ENCODE measurements around the gene RPL35. TPM values are rescaled to one million over a fixed set of nuclear protein-coding genes. Genes with fewer than 3 reads are reported as not detected.

The RPL35 gene
- total RNA-seq (2014; rRNA removed; shearing (Covaris generic)) (1,202 and 1,683 TPM in 2 replicates), polyA plus RNA-seq (2016; fragmentation: Nextera tagmentation; extraction: Ambion mirVana) (4,143 and 4,572 TPM in 2 replicates)
- long read RNA-seq, transcript RPL35-201 (4 exons, 455 nt), result major isoform, 1,329 of 1,527 reads
- long read RNA-seq, transcript RPL35-203 (3 exons, 785 nt), result minor isoform, 185 of 1,527 reads
- long read RNA-seq, partial matches to known transcripts, result 0 of 1,527 reads
- long read RNA-seq, other reads (novel, unspliced or antisense), result 13 of 1,527 reads

- Histone ChIP-seq H3F3A (replicated peaks; ENCODE audit: low read depth) (peaks cover 51% of the 10 kb centered on the region), H3K9me2 (ENCODE audit: insufficient read depth) (no peaks in the 10 kb centered on the region), H4K20me1 (replicated peaks; ENCODE audit: insufficient read depth) (peaks cover 36% of the 10 kb centered on the region), H3K79me2 (replicated peaks; ENCODE audit: insufficient read depth) (peaks cover 32% of the 10 kb centered on the region), H3K4me3 (peak within 1 kb of the TSS; percentile 99), H3K4me1 (ENCODE audit: insufficient read depth) (peaks cover 18% of the 10 kb centered on the region), H3K27ac (ENCODE audit: low read depth) (peak within 1 kb of the TSS; percentile 91), H2AFZ (peak within 1 kb of the TSS; percentile 95), H3K27me3 (ENCODE audit: insufficient read depth) (no peaks in the 10 kb centered on the region), H3K36me3 (ENCODE audit: insufficient read depth) (peaks cover 32% of the 10 kb centered on the region), H3K4me2 (peak within 1 kb of the TSS; percentile 99)
- peaks cover 26% of the 10 kb centered on the region for H3K27me3 Mint-ChIP-seq (ENCODE audit: insufficient read depth, low read depth, poor library complexity)
- peaks cover 23% of the 10 kb centered on the region for H3K4me1 Mint-ChIP-seq
- H3K9me3 Mint-ChIP-seq, result peaks cover 3% of the 10 kb centered on the region; the same call in 1 of the 3 replicates
- peaks cover 52% of the 10 kb centered on the region for H3K36me3 Mint-ChIP-seq (ENCODE audit: low read depth)
- peak within 1 kb of the TSS; percentile 89 for H3K27ac Mint-ChIP-seq
- H3K4me3 Mint-ChIP-seq, result peak within 1 kb of the TSS; percentile 97
- peak; percentile 97 for DNase-seq (ENCODE audit: low spot score)
- ATAC-seq, result peak; percentile 89
- TF ChIP-seq EZH2 (IDR thresholded peaks at IDR 0.05; ENCODE audit: low read depth, unreplicated experiment), result no peak
- no peak for TF ChIP-seq ZNF331 (CRISPR knock-in tag; IDR thresholded peaks at IDR 0.05; ENCODE audit: low read depth)
- TF ChIP-seq POLR2AphosphoS5 (IDR thresholded peaks at IDR 0.05; ENCODE audit: low read depth), result peak; percentile 99
- TF ChIP-seq ETS1 (IDR thresholded peaks at IDR 0.05), result peak; percentile 85
- no peak; a peak in 2 of 4 replicates for TF ChIP-seq CTCF (conservative IDR thresholded peaks at IDR 0.05; ENCODE audit: low read depth in 2 of 2)
- no peak for TF ChIP-seq ZNF462 (CRISPR knock-in tag; IDR thresholded peaks at IDR 0.05)
- TF ChIP-seq, protein P1, sequence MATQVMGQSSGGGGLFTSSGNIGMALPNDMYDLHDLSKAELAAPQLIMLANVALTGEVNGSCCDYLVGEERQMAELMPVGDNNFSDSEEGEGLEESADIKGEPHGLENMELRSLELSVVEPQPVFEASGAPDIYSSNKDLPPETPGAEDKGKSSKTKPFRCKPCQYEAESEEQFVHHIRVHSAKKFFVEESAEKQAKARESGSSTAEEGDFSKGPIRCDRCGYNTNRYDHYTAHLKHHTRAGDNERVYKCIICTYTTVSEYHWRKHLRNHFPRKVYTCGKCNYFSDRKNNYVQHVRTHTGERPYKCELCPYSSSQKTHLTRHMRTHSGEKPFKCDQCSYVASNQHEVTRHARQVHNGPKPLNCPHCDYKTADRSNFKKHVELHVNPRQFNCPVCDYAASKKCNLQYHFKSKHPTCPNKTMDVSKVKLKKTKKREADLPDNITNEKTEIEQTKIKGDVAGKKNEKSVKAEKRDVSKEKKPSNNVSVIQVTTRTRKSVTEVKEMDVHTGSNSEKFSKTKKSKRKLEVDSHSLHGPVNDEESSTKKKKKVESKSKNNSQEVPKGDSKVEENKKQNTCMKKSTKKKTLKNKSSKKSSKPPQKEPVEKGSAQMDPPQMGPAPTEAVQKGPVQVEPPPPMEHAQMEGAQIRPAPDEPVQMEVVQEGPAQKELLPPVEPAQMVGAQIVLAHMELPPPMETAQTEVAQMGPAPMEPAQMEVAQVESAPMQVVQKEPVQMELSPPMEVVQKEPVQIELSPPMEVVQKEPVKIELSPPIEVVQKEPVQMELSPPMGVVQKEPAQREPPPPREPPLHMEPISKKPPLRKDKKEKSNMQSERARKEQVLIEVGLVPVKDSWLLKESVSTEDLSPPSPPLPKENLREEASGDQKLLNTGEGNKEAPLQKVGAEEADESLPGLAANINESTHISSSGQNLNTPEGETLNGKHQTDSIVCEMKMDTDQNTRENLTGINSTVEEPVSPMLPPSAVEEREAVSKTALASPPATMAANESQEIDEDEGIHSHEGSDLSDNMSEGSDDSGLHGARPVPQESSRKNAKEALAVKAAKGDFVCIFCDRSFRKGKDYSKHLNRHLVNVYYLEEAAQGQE (IDR thresholded peaks at IDR 0.05; ENCODE audit: unreplicated experiment), result no peak
- TF ChIP-seq CREB1 (CRISPR knock-in tag; IDR thresholded peaks at IDR 0.05; ENCODE audit: low read depth), result peak; percentile 59
- TF ChIP-seq JUNB (IDR thresholded peaks at IDR 0.05; ENCODE audit: unreplicated experiment), result no peak
- TF ChIP-seq NANOG (IDR thresholded peaks at IDR 0.05; ENCODE audit: borderline replicate concordance), result no peak
- TF ChIP-seq ZNF114 (CRISPR knock-in tag; IDR thresholded peaks at IDR 0.05), result no peak
- TF ChIP-seq EZH2phosphoT487 (IDR thresholded peaks at IDR 0.05; ENCODE audit: unreplicated experiment), result no peak
Measured at GRCh38 chr9:124861342-124862229, at the start of gene RPL35, which contains the start of gene ARPC5L. RPL35 (minus strand) TSS chr9:124861957; CDS start chr9:124861912, 45 bp downstream. ARPC5L (plus strand) TSS chr9:124862130; CDS start chr9:124869291, 7,161 bp downstream.

Measured in GM23338 (cell line).